22Rv1 (cell line): ENCODE measurements around the gene FAM234B.

ENCODE experiments used
- ZFX ChIP-seq: fragments of 450-650 bp; IDR thresholded peaks from 2 replicates; pipeline ENCODE4 v1.6.1; 2017; ENCODE audit warnings: antibody characterized with exemption, borderline replicate concordance
- TF ChIP-seq, protein P1 (sequence below): fragments of 450-650 bp; IDR thresholded peaks from 2 replicates; pipeline ENCODE4 v1.5.1; 2017; ENCODE audit warnings: mild to moderate bottlenecking

DNA sequence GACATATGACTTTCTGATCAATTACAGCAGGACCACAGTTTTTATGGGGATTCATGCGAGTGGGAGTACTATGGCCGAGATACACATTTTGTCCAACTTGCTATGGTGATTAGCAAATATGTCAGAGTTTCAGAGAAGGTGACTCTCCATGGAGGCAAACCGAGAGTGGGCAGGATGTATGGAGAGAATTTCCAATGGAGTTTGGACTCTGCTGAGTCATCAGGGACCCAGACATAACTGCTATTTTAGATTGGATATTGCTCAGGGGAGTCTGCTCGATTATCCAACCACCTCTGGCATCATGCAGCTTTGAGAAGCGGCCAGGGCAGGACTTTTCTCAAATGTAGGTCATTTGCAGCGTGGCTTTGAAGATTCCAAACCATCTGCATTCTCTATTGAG, 68.8 kb downstream of the FAM234B start:
- TF ChIP-seq, protein P1, sequence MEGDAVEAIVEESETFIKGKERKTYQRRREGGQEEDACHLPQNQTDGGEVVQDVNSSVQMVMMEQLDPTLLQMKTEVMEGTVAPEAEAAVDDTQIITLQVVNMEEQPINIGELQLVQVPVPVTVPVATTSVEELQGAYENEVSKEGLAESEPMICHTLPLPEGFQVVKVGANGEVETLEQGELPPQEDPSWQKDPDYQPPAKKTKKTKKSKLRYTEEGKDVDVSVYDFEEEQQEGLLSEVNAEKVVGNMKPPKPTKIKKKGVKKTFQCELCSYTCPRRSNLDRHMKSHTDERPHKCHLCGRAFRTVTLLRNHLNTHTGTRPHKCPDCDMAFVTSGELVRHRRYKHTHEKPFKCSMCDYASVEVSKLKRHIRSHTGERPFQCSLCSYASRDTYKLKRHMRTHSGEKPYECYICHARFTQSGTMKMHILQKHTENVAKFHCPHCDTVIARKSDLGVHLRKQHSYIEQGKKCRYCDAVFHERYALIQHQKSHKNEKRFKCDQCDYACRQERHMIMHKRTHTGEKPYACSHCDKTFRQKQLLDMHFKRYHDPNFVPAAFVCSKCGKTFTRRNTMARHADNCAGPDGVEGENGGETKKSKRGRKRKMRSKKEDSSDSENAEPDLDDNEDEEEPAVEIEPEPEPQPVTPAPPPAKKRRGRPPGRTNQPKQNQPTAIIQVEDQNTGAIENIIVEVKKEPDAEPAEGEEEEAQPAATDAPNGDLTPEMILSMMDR, result no peak
- TF ChIP-seq ZFX, result no peak
